ENCODE results near the gene AFF3.

DNA sequence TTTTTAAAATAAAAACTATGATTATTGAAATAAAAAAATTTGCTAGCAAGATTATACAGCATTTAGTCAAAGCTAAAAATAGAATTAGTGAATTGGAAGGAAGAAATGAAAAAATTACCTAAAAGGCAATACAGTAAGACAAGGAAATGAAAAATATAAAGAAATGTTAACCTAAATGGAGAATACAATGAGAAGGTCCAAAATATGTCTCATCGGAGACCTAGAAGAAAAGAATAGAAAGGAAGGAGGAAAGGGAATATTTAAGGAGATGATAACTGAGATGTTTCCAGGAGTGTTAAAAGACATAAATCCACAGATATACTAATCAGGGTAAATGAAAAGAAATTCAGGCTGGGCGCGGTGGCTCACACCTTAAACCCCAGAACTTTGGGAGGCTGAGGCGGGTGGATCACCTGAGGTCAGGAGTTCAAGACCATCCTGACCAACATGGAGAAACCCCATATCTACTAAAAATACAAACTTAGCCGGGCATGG, 78.9 kb downstream of the AFF3 start:
- TF ChIP-seq, protein P1, sequence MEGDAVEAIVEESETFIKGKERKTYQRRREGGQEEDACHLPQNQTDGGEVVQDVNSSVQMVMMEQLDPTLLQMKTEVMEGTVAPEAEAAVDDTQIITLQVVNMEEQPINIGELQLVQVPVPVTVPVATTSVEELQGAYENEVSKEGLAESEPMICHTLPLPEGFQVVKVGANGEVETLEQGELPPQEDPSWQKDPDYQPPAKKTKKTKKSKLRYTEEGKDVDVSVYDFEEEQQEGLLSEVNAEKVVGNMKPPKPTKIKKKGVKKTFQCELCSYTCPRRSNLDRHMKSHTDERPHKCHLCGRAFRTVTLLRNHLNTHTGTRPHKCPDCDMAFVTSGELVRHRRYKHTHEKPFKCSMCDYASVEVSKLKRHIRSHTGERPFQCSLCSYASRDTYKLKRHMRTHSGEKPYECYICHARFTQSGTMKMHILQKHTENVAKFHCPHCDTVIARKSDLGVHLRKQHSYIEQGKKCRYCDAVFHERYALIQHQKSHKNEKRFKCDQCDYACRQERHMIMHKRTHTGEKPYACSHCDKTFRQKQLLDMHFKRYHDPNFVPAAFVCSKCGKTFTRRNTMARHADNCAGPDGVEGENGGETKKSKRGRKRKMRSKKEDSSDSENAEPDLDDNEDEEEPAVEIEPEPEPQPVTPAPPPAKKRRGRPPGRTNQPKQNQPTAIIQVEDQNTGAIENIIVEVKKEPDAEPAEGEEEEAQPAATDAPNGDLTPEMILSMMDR (conservative IDR thresholded peaks at IDR 0.05 in 1 of 2, IDR thresholded peaks at IDR 0.05 in 1 of 2; ENCODE audit: low read depth in 1 of 2, low read length in 2 of 2) = no peak
- TF ChIP-seq EZH2 (IDR thresholded peaks at IDR 0.05; ENCODE audit: low read length, missing control alignments) = no peak

All from fibroblast of lung (primary cell).